ENCODE results near the gene KAZN. TPM values are rescaled to one million over a fixed set of nuclear protein-coding genes. Genes with fewer than 3 reads are reported as not detected.

KAZN gene
- total RNA-seq, 3 donors from 2014 or later = 12.2 to 16.4 (median 16.2) TPM

DNA sequence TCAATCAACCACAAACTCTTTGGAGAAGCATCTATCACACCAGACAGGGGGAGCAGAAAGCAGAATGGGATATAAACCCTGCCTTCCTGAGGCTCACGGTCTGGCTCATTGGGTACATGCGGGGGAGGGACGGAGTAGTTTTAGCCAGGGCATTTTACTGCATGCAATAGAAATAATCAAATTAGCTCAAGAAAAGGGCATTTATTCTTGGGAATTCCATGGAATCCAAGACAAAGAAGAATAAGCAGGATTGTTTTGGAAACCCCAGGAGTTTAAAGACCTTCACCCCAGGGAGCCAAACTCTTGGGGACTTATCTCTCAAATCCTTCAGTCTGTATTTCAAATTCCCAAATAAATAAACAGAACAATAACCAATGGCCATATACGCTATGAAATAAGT, 5.2 kb upstream of the KAZN start:
- intact Hi-C loops (cut with DNase I; ENCODE audit: low total_unique reads) = no loop called here
- Histone ChIP-seq H3K4me1 (no peaks in the 10 kb centered on the region), H3K27me3 (peaks cover under 1 to 2% of the 10 kb centered on the region in 2 donors), H3K27ac (no peak overlapping the region), H3K36me3 (no peaks in the 10 kb centered on the region), H3K9me3 (no peaks in the 10 kb centered on the region), H3K4me3 (no peak overlapping the region)
- no peak for TF ChIP-seq POLR2A (IDR thresholded peaks at IDR 0.05)
- TF ChIP-seq POLR2AphosphoS5 (IDR thresholded peaks at IDR 0.05) = no peak
- TF ChIP-seq, protein P1, sequence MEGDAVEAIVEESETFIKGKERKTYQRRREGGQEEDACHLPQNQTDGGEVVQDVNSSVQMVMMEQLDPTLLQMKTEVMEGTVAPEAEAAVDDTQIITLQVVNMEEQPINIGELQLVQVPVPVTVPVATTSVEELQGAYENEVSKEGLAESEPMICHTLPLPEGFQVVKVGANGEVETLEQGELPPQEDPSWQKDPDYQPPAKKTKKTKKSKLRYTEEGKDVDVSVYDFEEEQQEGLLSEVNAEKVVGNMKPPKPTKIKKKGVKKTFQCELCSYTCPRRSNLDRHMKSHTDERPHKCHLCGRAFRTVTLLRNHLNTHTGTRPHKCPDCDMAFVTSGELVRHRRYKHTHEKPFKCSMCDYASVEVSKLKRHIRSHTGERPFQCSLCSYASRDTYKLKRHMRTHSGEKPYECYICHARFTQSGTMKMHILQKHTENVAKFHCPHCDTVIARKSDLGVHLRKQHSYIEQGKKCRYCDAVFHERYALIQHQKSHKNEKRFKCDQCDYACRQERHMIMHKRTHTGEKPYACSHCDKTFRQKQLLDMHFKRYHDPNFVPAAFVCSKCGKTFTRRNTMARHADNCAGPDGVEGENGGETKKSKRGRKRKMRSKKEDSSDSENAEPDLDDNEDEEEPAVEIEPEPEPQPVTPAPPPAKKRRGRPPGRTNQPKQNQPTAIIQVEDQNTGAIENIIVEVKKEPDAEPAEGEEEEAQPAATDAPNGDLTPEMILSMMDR (IDR thresholded peaks at IDR 0.05) = no peak
- DNase-seq (ENCODE audit: low spot score in 2 of 2) = no peak

DNA sequence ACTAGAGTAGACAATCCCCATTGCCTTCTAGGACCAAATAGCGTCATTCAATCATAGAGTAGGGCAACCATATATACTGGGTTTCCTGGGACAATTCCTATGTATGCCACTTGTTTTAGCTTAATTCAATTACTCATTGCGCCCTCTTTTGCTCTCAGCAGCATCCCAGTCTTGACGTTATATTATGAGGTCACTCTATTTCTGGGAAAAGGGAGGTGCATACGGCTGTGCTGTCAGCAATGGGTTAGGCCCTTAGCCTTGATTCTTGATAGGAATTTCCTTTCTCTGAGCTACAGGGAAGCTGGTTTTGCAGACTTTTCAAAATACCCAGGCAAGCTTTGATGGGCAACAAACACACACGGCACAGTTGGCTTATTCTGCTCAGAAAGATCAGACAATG, 4.4 kb upstream of the KAZN start:
- Histone ChIP-seq H3K9me3 (no peaks in the 10 kb centered on the region), H3K27ac (no peak overlapping the region), H3K27me3 (peaks cover 3 to 8% of the 10 kb centered on the region in 2 donors), H3K4me1 (no peaks in the 10 kb centered on the region), H3K36me3 (no peaks in the 10 kb centered on the region), H3K4me3 (no peak overlapping the region)
- DNase-seq (ENCODE audit: low spot score in 2 of 2) = no peak
- intact Hi-C loops (cut with DNase I; ENCODE audit: low total_unique reads) = no loop called here
- TF ChIP-seq POLR2A (IDR thresholded peaks at IDR 0.05) = no peak
- TF ChIP-seq, protein P1 (IDR thresholded peaks at IDR 0.05) = no peak
- no peak for TF ChIP-seq POLR2AphosphoS5 (IDR thresholded peaks at IDR 0.05)

DNA sequence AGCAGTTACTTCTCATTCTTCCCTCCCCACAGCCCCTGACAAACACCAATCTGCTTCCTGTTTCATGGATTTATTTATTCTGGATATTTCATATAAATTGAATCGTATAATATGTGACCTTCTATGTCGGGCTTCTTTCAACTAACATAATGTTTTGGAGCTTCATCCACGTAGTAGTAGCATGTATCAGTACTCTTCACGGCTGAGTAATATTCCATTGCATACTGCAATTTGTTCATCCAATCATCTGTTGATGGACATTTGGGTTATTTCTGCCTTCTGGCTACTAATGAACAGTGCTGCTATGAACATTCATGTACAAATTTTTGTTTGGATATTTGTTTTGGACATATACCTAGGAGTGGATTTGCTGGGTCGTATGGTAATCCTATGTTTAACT, 1.9 kb upstream of the KAZN start:
- Histone ChIP-seq H3K27ac (no peak overlapping the region), H3K4me1 (peaks cover 0 to 4% of the 10 kb centered on the region in 2 donors), H3K4me3 (no peak overlapping the region), H3K27me3 (peaks cover 3 to 9% of the 10 kb centered on the region in 2 donors), H3K36me3 (no peaks in the 10 kb centered on the region), H3K9me3 (no peaks in the 10 kb centered on the region)
- no peak for DNase-seq (ENCODE audit: low spot score in 2 of 2)
- intact Hi-C loops (cut with DNase I; ENCODE audit: low total_unique reads) = no loop called here
- TF ChIP-seq POLR2A (IDR thresholded peaks at IDR 0.05) (no peak), POLR2AphosphoS5 (IDR thresholded peaks at IDR 0.05) (no peak)
- TF ChIP-seq, protein P1 (IDR thresholded peaks at IDR 0.05) = no peak

DNA sequence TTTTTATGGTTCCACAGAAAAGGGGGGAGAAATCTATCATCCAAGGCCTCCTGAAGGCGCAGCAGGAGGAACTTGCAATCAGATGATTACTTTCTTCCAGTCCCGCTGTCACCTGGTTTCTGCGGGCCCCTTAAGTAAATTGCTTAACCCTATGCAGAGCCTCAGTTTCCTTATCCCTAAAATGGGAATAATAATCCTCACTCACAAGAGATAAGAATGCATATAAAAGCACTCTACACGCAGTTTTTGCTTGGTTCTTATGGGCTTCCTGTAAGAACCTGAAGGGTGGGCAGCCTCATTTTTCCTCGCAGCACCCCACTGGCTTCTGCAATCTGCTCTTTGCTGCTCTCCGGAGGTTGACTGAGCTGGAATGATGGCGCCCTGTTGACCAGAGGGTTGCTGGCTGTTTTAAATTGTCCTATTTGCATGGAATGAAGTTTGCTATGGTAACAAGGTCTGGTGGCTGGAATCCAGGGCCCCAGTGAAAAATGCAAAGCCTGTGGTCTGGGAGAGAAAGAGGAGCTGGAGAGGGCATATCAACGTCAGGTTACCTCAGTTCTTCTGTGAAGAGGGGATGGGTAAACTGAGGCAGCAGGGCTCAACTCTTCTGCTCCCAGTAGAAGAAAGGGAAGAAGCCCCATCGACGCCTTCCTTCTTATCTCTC, 1.0 kb upstream of the KAZN start:
- intact Hi-C loops (cut with DNase I; ENCODE audit: low total_unique reads) = no loop called here
- Histone ChIP-seq H3K36me3 (no peaks in the 10 kb centered on the region), H3K9me3 (no peaks in the 10 kb centered on the region), H3K4me3 (peak overlapping the region in 2 of 3 donors; percentile 66 to 80), H3K27me3 (peaks cover 3 to 9% of the 10 kb centered on the region in 2 donors), H3K27ac (no peak overlapping the region), H3K4me1 (peaks cover 0 to 4% of the 10 kb centered on the region in 2 donors)
- TF ChIP-seq, protein P1 (IDR thresholded peaks at IDR 0.05) = no peak
- TF ChIP-seq POLR2A (IDR thresholded peaks at IDR 0.05) (no peak), POLR2AphosphoS5 (IDR thresholded peaks at IDR 0.05) (no peak)
- DNase-seq (ENCODE audit: low spot score in 2 of 2) = no peak

- H3K27me3 ChIP-seq = peaks cover 3 to 11% of the 10 kb centered on the region in 2 donors
- DNase-seq (ENCODE audit: low spot score in 2 of 2) = no peak
- H3K27ac ChIP-seq = peak overlapping the region; percentile 36 to 66
These were observed 433 bp upstream of the KAZN start for GRCh38 chr1:14598007-14598497.

More at GRCh38 chr1:14598007-14598497, 433 bp upstream of the KAZN start:
- Histone ChIP-seq H3K4me3 (peak overlapping the region; percentile 44 to 80 (median 66)), H3K36me3 (no peaks in the 10 kb centered on the region), H3K9me3 (no peaks in the 10 kb centered on the region), H3K4me1 (peaks cover 0 to 4% of the 10 kb centered on the region in 2 donors)
- intact Hi-C loops (cut with DNase I; ENCODE audit: low total_unique reads) = no loop called here
- TF ChIP-seq POLR2AphosphoS5 (IDR thresholded peaks at IDR 0.05) (no peak), POLR2A (IDR thresholded peaks at IDR 0.05) (no peak)
- TF ChIP-seq, protein P1 (IDR thresholded peaks at IDR 0.05) = no peak
